WTC11 (cell line): ENCODE data around the gene MESD. TPM values are rescaled to one million over a fixed set of nuclear protein-coding genes. Genes with fewer than 3 reads are reported as not detected.

ENCODE experiments used
- ATAC-seq: fragments of 200-7000 bp; cut with Tn5 transposase; 2 replicates; pipeline ENCODE4 v1.10.0; 2021; ENCODE audit warnings: mild to moderate bottlenecking, moderate library complexity
- CTCF ChIA-PET: fragments of 300-600 bp; sonication (Branson Sonifier 250); formaldehyde crosslinking; loops from one replicate; lab custom pipeline; 2021; ENCODE audit warnings: antibody characterized with exemption; lab: Charles Lee
- POLR2A ChIA-PET: fragments of 350-600 bp; sonication (Branson Sonifier 250); formaldehyde crosslinking; loops from one replicate; lab custom pipeline; 2021; ENCODE audit warnings: antibody characterized with exemption; lab: Charles Lee
- DNase-seq: peaks from one replicate; pipeline ENCODE4 v3.0.0; 2021; ENCODE audit warnings: low spot score
- H3K27ac Mint-ChIP-seq: 2 replicates; pipeline ENCODE4 v1.8.0; 2021; ENCODE audit warnings: mixed read lengths
- H3K27me3 Mint-ChIP-seq: 2 replicates; pipeline ENCODE4 v1.8.0; 2021; ENCODE audit warnings: low read depth, mild to moderate bottlenecking, moderate library complexity, mixed read lengths
- H3K36me3 Mint-ChIP-seq: 2 replicates; pipeline ENCODE4 v1.8.0; 2021; ENCODE audit warnings: mixed read lengths
- H3K4me1 Mint-ChIP-seq: 2 replicates; pipeline ENCODE4 v1.8.0; 2022; ENCODE audit warnings: mixed read lengths
- H3K4me3 Mint-ChIP-seq: 2 replicates; pipeline ENCODE4 v1.8.0; 2021; ENCODE audit warnings: mild to moderate bottlenecking, moderate library complexity, mixed read lengths
- H3K9me3 Mint-ChIP-seq: 2 replicates; pipeline ENCODE4 v1.8.0; 2021; ENCODE audit warnings: mixed read lengths
- AR ChIP-seq: fragments of 250-450 bp; sonication (Bioruptor Pico); IDR thresholded peaks from 2 replicates; pipeline ENCODE4 v1.9.0; 2021; ENCODE audit warnings: mild to moderate bottlenecking
- ATF3 ChIP-seq: sonication (generic); formaldehyde crosslinking; conservative IDR thresholded peaks from 2 replicates; pipeline ENCODE4 v1.8.1; 2022; ENCODE audit warnings: mild to moderate bottlenecking, missing genetic modification reagents
- ATF6 ChIP-seq: sonication (generic); formaldehyde crosslinking; IDR thresholded peaks from 2 replicates; pipeline ENCODE4 v1.8.1; 2023; ENCODE audit warnings: mild to moderate bottlenecking, missing genetic modification reagents
- CTCF ChIP-seq: fragments of 200-600 bp; IDR thresholded peaks from 2 replicates; pipeline ENCODE4 v1.8.0; 2022; ENCODE audit warnings: antibody characterized with exemption
- E2F4 ChIP-seq: sonication (generic); formaldehyde crosslinking; IDR thresholded peaks from 2 replicates; pipeline ENCODE4 v1.8.1; 2022; ENCODE audit warnings: low read depth, mild to moderate bottlenecking, moderate library complexity, missing genetic modification reagents, borderline replicate concordance
- ETV6 ChIP-seq: sonication (generic); formaldehyde crosslinking; IDR thresholded peaks from 2 replicates; pipeline ENCODE4 v1.8.1; 2022; ENCODE audit warnings: mild to moderate bottlenecking, missing genetic modification reagents
- FOXJ3 ChIP-seq: sonication (generic); formaldehyde crosslinking; IDR thresholded peaks from 2 replicates; pipeline ENCODE4 v1.9.0; 2021; ENCODE audit warnings: missing genetic modification reagents, mild to moderate bottlenecking, borderline replicate concordance
- MYBL2 ChIP-seq: sonication (generic); formaldehyde crosslinking; IDR thresholded peaks from 2 replicates; pipeline ENCODE4 v1.8.1; 2023; ENCODE audit warnings: mild to moderate bottlenecking, moderate library complexity, missing genetic modification reagents
- NR3C1 ChIP-seq: sonication (generic); formaldehyde crosslinking; conservative IDR thresholded peaks from 2 replicates; pipeline ENCODE4 v1.8.1; 2023; ENCODE audit warnings: low read depth, mild to moderate bottlenecking, missing genetic modification reagents
- RORB ChIP-seq: fragments of 250-450 bp; sonication (Bioruptor Pico); IDR thresholded peaks from 2 replicates; pipeline ENCODE4 v1.9.0; 2021; ENCODE audit warnings: mild to moderate bottlenecking
- SMAD3 ChIP-seq: sonication (generic); formaldehyde crosslinking; IDR thresholded peaks from 2 replicates; pipeline ENCODE4 v1.8.0; 2022; ENCODE audit warnings: missing genetic modification reagents, mild to moderate bottlenecking, borderline replicate concordance
- USF1 ChIP-seq: sonication (generic); formaldehyde crosslinking; IDR thresholded peaks from 2 replicates; pipeline ENCODE4 v1.8.0; 2022; ENCODE audit warnings: mild to moderate bottlenecking, missing genetic modification reagents
- ZNF232 ChIP-seq: sonication (generic); formaldehyde crosslinking; IDR thresholded peaks from 2 replicates; pipeline ENCODE4 v1.8.0; 2022; ENCODE audit warnings: mild to moderate bottlenecking, missing genetic modification reagents
- ZNF263 ChIP-seq: sonication (generic); formaldehyde crosslinking; IDR thresholded peaks from 2 replicates; pipeline ENCODE4 v1.8.1; 2022; ENCODE audit warnings: low read depth, mild to moderate bottlenecking, moderate library complexity, missing genetic modification reagents
- ZNF425 ChIP-seq: fragments of 250-450 bp; sonication (Bioruptor Pico); conservative IDR thresholded peaks from 2 replicates; pipeline ENCODE4 v1.9.0; 2021; ENCODE audit warnings: mild to moderate bottlenecking
- total RNA-seq: library from RNA; stranded (reverse); gene quantifications from 3 replicates; pipeline ENCODE4 v1.2.3, GENCODE V29; 2021

MESD gene
- total RNA-seq, 1 experiment from 2014 or later: 28.3 TPM

GRCh38 chr15:80977627-80978036 is 12.0 kb downstream of the MESD start:
- Mint-ChIP-seq H3K4me1 (peaks cover 31% of the 10 kb centered on the region), H3K27ac (peak overlapping the region; percentile 69; the same call in 1 of the 2 replicates), H3K4me3 (no peak overlapping the region), H3K9me3 (no peaks in the 10 kb centered on the region), H3K27me3 (no peaks in the 10 kb centered on the region), H3K36me3 (peaks cover 27% of the 10 kb centered on the region)
- POLR2A ChIA-PET: interaction anchor here (0.6 to 1.1 kb wide), 2 partner anchors 9 to 121 kb away, joined by 3 read pairs; no protein-coding TSS in a partner anchor
- TF ChIP-seq USF1 (CRISPR knock-in tag) (no peak), CTCF (peak; percentile 53), SMAD3 (CRISPR knock-in tag) (no peak), ZNF232 (CRISPR knock-in tag) (no peak), FOXJ3 (CRISPR knock-in tag) (no peak)
- peak; percentile 78 for DNase-seq
- ATAC-seq: peak; percentile 93
- CTCF ChIA-PET: interaction anchor here (0.6 to 5.2 kb wide), 26 partner anchors 10 to 528 kb away, joined by 3 to 82 read pairs (median 3); partner anchors contain the start of genes STARD5 and TLNRD1

GRCh38 chr15:80976851-80977250 is 12.8 kb downstream of the MESD start:
- peaks cover 38% of the 10 kb centered on the region for H3K4me1 Mint-ChIP-seq
- no peaks in the 10 kb centered on the region for H3K27me3 Mint-ChIP-seq
- CTCF ChIA-PET: interaction anchor here (1.1 to 5.2 kb wide), 12 partner anchors 9 to 347 kb away, joined by 3 to 82 read pairs (median 5); partner anchors contain the start of genes STARD5 and TLNRD1
- no peaks in the 10 kb centered on the region for H3K9me3 Mint-ChIP-seq
- TF ChIP-seq MYBL2 (CRISPR knock-in tag) (no peak), E2F4 (CRISPR knock-in tag) (no peak), RORB (CRISPR knock-in tag) (no peak), NR3C1 (no peak), ETV6 (CRISPR knock-in tag) (no peak), ZNF263 (no peak)
- peak overlapping the region; percentile 47; the same call in 1 of the 2 replicates for H3K27ac Mint-ChIP-seq
- peaks cover 24% of the 10 kb centered on the region for H3K36me3 Mint-ChIP-seq
- POLR2A ChIA-PET: interaction anchor here (1.1 kb wide), 1 partner anchor 10 kb away, joined by 3 read pairs; no protein-coding TSS in a partner anchor
- no peak for ATAC-seq
- no peak for DNase-seq
- no peak overlapping the region for H3K4me3 Mint-ChIP-seq

- Mint-ChIP-seq H3K4me1 (peaks cover 57% of the 10 kb centered on the region), H3K4me3 (no peak overlapping the region), H3K27ac (no peak overlapping the region), H3K9me3 (no peaks in the 10 kb centered on the region), H3K27me3 (no peaks in the 10 kb centered on the region), H3K36me3 (peaks cover 17% of the 10 kb centered on the region)
- ATAC-seq (no peak), DNase-seq (no peak)
- ChIA-PET CTCF (interaction anchor here (0.6 to 5.2 kb wide), 6 partner anchors 20 to 388 kb away, joined by 3 to 82 read pairs (median 4); no protein-coding TSS in a partner anchor), POLR2A (no interaction called here)
- TF ChIP-seq AR (CRISPR knock-in tag) (no peak), ATF6 (no peak), ATF3 (CRISPR knock-in tag) (no peak), ZNF425 (no peak)
These were observed 14.7 kb downstream of the MESD start for GRCh38 chr15:80974914-80975313.
